Mucosa of descending colon (tissue), 3 donors: ENCODE results near the gene LAMA2. TPM values are rescaled to one million over a fixed set of nuclear protein-coding genes. Genes with fewer than 3 reads are reported as not detected.

Experiments used
- ATAC-seq: fragments of 200-7000 bp; cut with Tn5 transposase; one replicate; pipeline ENCODE4 v1.9.1; 2020; ENCODE audit warnings: mild to moderate bottlenecking, moderate library complexity
- DNase-seq, 3 donors: peaks; one replicate each; pipeline ENCODE4 v3.0.0-alpha.2; 2020
- H3K36me3 ChIP-seq: fragments of 200-600 bp; one replicate; pipeline ENCODE4 v1.8.0; 2021; ENCODE audit warnings: low read depth, mild to moderate bottlenecking
- H3K4me1 ChIP-seq: fragments of 200-600 bp; one replicate; pipeline ENCODE4 v1.8.0; 2021; ENCODE audit warnings: low read depth, mild to moderate bottlenecking
- H3K4me3 ChIP-seq: fragments of 200-600 bp; one replicate; pipeline ENCODE4 v1.8.0; 2021; ENCODE audit warnings: mild to moderate bottlenecking
- H3K9me3 ChIP-seq: fragments of 200-600 bp; one replicate; pipeline ENCODE4 v1.8.0; 2021; ENCODE audit warnings: mild to moderate bottlenecking
- CTCF ChIP-seq: fragments of 200-600 bp; IDR thresholded peaks from one replicate; pipeline ENCODE4 v1.8.0; 2022; ENCODE audit warnings: antibody characterized with exemption, mild to moderate bottlenecking
- intact Hi-C, 2 donors: fragments of 100-400 bp; cut with DNase I in 1 of 2; cut with micrococcal nuclease in 1 of 2; formaldehyde crosslinking; loops; one replicate each; pipeline versions ENCODE4 v1.11.0 to v1.11.1; 2022; cut with DNase I, micrococcal nuclease
- total RNA-seq, 3 donors: library from RNA; stranded (reverse); fragmentation: NEBNext Ultra II Directional in 2 of 3; extraction: Animal tissue kit (Norgen Biotek cat#: 25700) in 2 of 3; gene quantifications; one replicate each; pipeline versions ENCODE4 v1.2.1 to v1.2.4, GENCODE V29; 2021 to 2023
- donor health status: DM: no; HTN: no; CAD: no; lungs with moderate emphysema.
- donor health status: DM: no; HTN: no; CAD: no.
- donor health status: DM: no; HTN: yes; CAD: no.

LAMA2 gene
- total RNA-seq, 3 donors from 2014 or later: 3.6 to 29.4 (median 18.4) TPM

DNA sequence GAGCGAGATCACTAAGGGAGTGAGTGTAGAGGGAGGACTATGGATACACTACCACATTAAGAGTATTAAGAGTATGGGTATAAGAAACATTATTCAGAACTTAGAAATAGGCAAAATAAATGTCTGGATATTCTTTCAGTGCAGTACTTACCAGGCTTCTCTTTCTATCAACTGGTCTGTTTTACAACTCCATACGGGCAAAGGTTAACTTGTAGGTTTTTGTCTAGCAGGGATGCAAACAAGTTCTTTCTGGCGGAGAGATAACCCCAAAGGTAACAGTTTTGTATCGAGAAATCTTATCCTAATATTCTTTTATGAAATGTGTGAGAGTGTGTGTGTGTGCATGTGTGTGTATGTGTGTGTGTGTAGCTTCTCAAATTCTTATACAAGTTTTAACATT, 640.9 kb downstream of the LAMA2 start:
- H3K9me3 ChIP-seq: no peaks in the 10 kb centered on the region
- no peaks in the 10 kb centered on the region for H3K4me1 ChIP-seq
- DNase-seq (no peak), ATAC-seq (no peak)
- no peaks in the 10 kb centered on the region for H3K36me3 ChIP-seq
- TF ChIP-seq CTCF: no peak
- H3K4me3 ChIP-seq: no peak overlapping the region
- intact Hi-C loops: no loop called here

- intact Hi-C loops: no loop called here
- ATAC-seq: no peak
Measured at GRCh38 chr6:129525055-129525454, 642.1 kb downstream of the LAMA2 start.

GRCh38 chr6:129534926-129535325, 652.0 kb downstream of the LAMA2 start:
- intact Hi-C loops: no loop called here
- Histone ChIP-seq H3K9me3 (no peaks in the 10 kb centered on the region), H3K4me3 (no peak overlapping the region), H3K36me3 (no peaks in the 10 kb centered on the region), H3K4me1 (no peaks in the 10 kb centered on the region)
- no peak for DNase-seq
- ATAC-seq: no peak
- TF ChIP-seq CTCF: no peak

More at GRCh38 chr6:129525055-129525454, 642.1 kb downstream of the LAMA2 start:
- H3K4me1 ChIP-seq: no peaks in the 10 kb centered on the region
- no peak for DNase-seq
- H3K9me3 ChIP-seq: no peaks in the 10 kb centered on the region
- no peak for TF ChIP-seq CTCF
- H3K4me3 ChIP-seq: no peak overlapping the region
- no peaks in the 10 kb centered on the region for H3K36me3 ChIP-seq

- intact Hi-C loops: no loop called here
- Histone ChIP-seq H3K9me3 (no peaks in the 10 kb centered on the region), H3K4me3 (no peak overlapping the region), H3K4me1 (no peaks in the 10 kb centered on the region), H3K36me3 (no peaks in the 10 kb centered on the region)
- no peak for DNase-seq
- TF ChIP-seq CTCF: no peak
- no peak for ATAC-seq
Measured at GRCh38 chr6:129536271-129536670, 653.3 kb downstream of the LAMA2 start.

DNA sequence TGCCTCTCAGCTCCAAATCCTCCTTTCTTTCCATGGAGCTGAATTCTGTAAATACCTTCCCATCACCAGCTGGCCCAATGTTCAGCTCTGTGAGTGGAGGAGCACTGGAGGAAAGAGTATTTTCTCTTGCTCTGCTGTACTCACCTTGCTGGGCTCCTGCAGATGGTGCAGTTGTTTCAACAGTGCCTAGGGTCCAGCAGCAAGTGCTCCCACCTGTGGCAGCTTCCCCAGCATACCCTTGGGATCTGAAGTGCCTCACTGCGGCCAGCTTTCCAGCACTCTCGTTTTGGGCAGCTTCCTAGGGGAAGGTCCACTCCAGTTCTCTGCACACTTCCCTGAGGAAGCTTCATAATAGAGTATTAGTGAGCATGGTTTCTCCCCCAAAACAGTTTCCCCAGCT, 656.1 kb downstream of the LAMA2 start:
- no peaks in the 10 kb centered on the region for H3K9me3 ChIP-seq
- no peaks in the 10 kb centered on the region for H3K36me3 ChIP-seq
- intact Hi-C loops: no loop called here
- TF ChIP-seq CTCF: no peak
- no peak for DNase-seq
- H3K4me3 ChIP-seq: no peak overlapping the region
- no peaks in the 10 kb centered on the region for H3K4me1 ChIP-seq
- ATAC-seq: no peak

DNA sequence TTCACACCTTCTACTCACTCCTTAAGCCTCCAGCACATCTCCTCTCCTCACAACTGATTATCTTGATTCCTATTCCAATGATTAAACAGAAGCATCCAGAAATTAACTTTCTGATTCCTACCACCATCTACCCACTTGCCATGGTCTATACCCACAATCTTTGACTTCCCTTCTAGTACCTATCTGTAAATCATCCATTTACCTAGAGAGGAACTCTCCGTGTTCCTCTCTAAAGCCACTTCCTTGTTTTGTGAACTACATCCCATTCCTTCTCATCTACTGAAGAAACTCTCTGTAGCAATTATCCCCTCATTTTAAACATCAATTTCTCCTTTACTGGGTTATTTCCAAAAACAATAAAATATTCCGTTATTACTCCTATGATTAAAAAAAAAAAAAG, 659.8 kb downstream of the LAMA2 start:
- DNase-seq (no peak), ATAC-seq (no peak)
- Histone ChIP-seq H3K4me3 (no peak overlapping the region), H3K36me3 (no peaks in the 10 kb centered on the region), H3K4me1 (no peaks in the 10 kb centered on the region), H3K9me3 (no peaks in the 10 kb centered on the region)
- intact Hi-C loops: no loop called here
- TF ChIP-seq CTCF: no peak
